Neuronal stem cell (in vitro differentiated cells): Measurements from ENCODE around the gene DUOXA1.

ENCODE experiments used
- DNase-seq: peaks from one replicate; pipeline ENCODE4 v3.0.0-alpha.2; 2013; ENCODE audit warnings: low spot score
- H2AFZ ChIP-seq: one replicate; pipeline ENCODE4 v1.6.1; 2013; ENCODE audit warnings: mild to moderate bottlenecking, low read length, inconsistent platforms
- H2AK5ac ChIP-seq: 2 replicates; pipeline ENCODE4 v1.6.1; 2013; ENCODE audit warnings: low read depth, mild to moderate bottlenecking, inconsistent platforms, low read length, moderate library complexity, mixed read lengths
- H2BK120ac ChIP-seq: 2 replicates; pipeline ENCODE4 v1.6.1; 2013; ENCODE audit warnings: low read depth, mild to moderate bottlenecking, inconsistent platforms, low read length, moderate library complexity, mixed read lengths
- H2BK12ac ChIP-seq: one replicate; pipeline ENCODE4 v1.6.1; 2013; ENCODE audit warnings: low read length, inconsistent platforms
- H2BK15ac ChIP-seq: 2 replicates; pipeline ENCODE4 v1.6.1; 2013; ENCODE audit warnings: mild to moderate bottlenecking, low read length, inconsistent platforms, mixed read lengths
- H2BK5ac ChIP-seq: one replicate; pipeline ENCODE4 v1.6.1; 2013; ENCODE audit warnings: inconsistent platforms, mild to moderate bottlenecking, low read length, moderate library complexity
- H3K14ac ChIP-seq: one replicate; pipeline ENCODE4 v1.6.1; 2013; ENCODE audit warnings: low read length, inconsistent platforms
- H3K18ac ChIP-seq: 2 replicates; pipeline ENCODE4 v1.6.1; 2013; ENCODE audit warnings: low read length, inconsistent platforms
- H3K23ac ChIP-seq: 2 replicates; pipeline ENCODE4 v1.6.1; 2013; ENCODE audit warnings: low read depth, mild to moderate bottlenecking, mixed read lengths, low read length, inconsistent platforms; ENCODE audit not compliant: poor library complexity
- H3K27ac ChIP-seq: replicated peaks from 3 replicates; pipeline ENCODE4 v1.5.1; 2013; ENCODE audit warnings: low read length, inconsistent platforms
- H3K27me3 ChIP-seq, 3 experiments: 2 replicates each; pipeline ENCODE4 v1.6.1; 2013; ENCODE audit warnings: low read length in 3 of 3, mild to moderate bottlenecking in 2 of 3, inconsistent platforms in 1 of 3, low read depth in 1 of 3, mixed read lengths in 1 of 3, moderate library complexity in 1 of 3; ENCODE audit not compliant: control insufficient read depth in 3 of 3, insufficient read depth in 3 of 3
- H3K36me3 ChIP-seq, 2 donors: replicated peaks in 1 of 2; 2 replicates each; pipeline ENCODE4 v1.6.1; 2013; ENCODE audit warnings: low read length in 2 of 2; ENCODE audit not compliant: control insufficient read depth in 2 of 2, insufficient read depth in 2 of 2
- H3K4ac ChIP-seq: 2 replicates; pipeline ENCODE4 v1.6.1; 2013; ENCODE audit warnings: inconsistent platforms, mild to moderate bottlenecking, low read length, moderate library complexity
- H3K4me1 ChIP-seq, 2 donors: 1 replicate in 1 of 2; 2 replicates in 1 of 2; pipeline ENCODE4 v1.6.1; 2013; ENCODE audit warnings: low read length in 2 of 2, low read depth in 1 of 2; ENCODE audit not compliant: control insufficient read depth in 2 of 2, insufficient read depth in 1 of 2
- H3K4me2 ChIP-seq: one replicate; pipeline ENCODE4 v1.6.1; 2013; ENCODE audit warnings: mild to moderate bottlenecking, low read length, inconsistent platforms; ENCODE audit not compliant: insufficient read depth, poor library complexity, severe bottlenecking
- H3K4me3 ChIP-seq, 2 donors: 2 replicates each; pipeline ENCODE4 v1.5.1; 2013; ENCODE audit warnings: low read length in 2 of 2, mild to moderate bottlenecking in 2 of 2, inconsistent platforms in 1 of 2, moderate library complexity in 1 of 2
- H3K79me1 ChIP-seq: one replicate; pipeline ENCODE4 v1.6.1; 2013; ENCODE audit warnings: low read depth, mild to moderate bottlenecking, inconsistent platforms, low read length, moderate library complexity
- H3K9ac ChIP-seq: one replicate; pipeline ENCODE4 v1.6.1; 2013; ENCODE audit warnings: mild to moderate bottlenecking, low read depth, low read length, inconsistent platforms; ENCODE audit not compliant: poor library complexity
- H3K9me3 ChIP-seq, 2 donors: replicated peaks in 1 of 2; 2 replicates each; pipeline versions ENCODE3 to v1.6.1; 2013; ENCODE audit warnings: low read length in 2 of 2, mild to moderate bottlenecking in 2 of 2, inconsistent platforms in 1 of 2, low read depth in 1 of 2, mixed read lengths in 1 of 2, moderate library complexity in 1 of 2; ENCODE audit not compliant: control insufficient read depth in 2 of 2, insufficient read depth in 1 of 2
- H4K8ac ChIP-seq: one replicate; pipeline ENCODE4 v1.6.1; 2013; ENCODE audit warnings: low read depth, mild to moderate bottlenecking, inconsistent platforms, low read length, moderate library complexity
- H4K91ac ChIP-seq: one replicate; pipeline ENCODE4 v1.6.1; 2013; ENCODE audit warnings: low read length, low read depth, mild to moderate bottlenecking, inconsistent platforms; ENCODE audit not compliant: poor library complexity
- WGBS, 2 donors: extraction: QIAGEN DNeasy Blood & Tissue Kit; methylation state at CpG; one replicate each; pipeline ENCODE4 v1.1.7; 2013; ENCODE audit warnings: missing lambda C conversion rate in 2 of 2, mixed read lengths in 1 of 2; ENCODE audit not compliant: insufficient read length in 2 of 2, insufficient replicate concordance in 1 of 2; ENCODE audit errors: extremely low coverage in 2 of 2; 5-methylcytosine and 5-hydroxymethylcytosine counted together

DUOXA1 gene

GRCh38 chr15:45163508-45163856, 33.8 kb upstream of the DUOXA1 start:
- Histone ChIP-seq H2BK5ac (no peak overlapping the region), H3K23ac (peak overlapping the region; percentile 16), H3K9me3 (no peaks in the 10 kb centered on the region), H3K4me1 (peaks cover 3 to 13% of the 10 kb centered on the region in 2 donors), H2BK15ac (no peak overlapping the region), H3K79me1 (peaks cover 1% of the 10 kb centered on the region), H4K91ac (no peak overlapping the region), H3K14ac (no peak overlapping the region), H2BK120ac (no peak overlapping the region), H3K27me3 (no peaks in the 10 kb centered on the region), H2AK5ac (peak overlapping the region; percentile 27), H2BK12ac (peak overlapping the region; percentile 43), H3K18ac (peak overlapping the region; percentile 33), H3K4me3 (no peak overlapping the region), H3K9ac (peak overlapping the region; percentile 61), H3K4me2 (no peak overlapping the region), H3K27ac (no peak overlapping the region), H2AFZ (no peak overlapping the region), H4K8ac (no peak overlapping the region), H3K4ac (no peak overlapping the region), H3K36me3 (peaks cover 0 to 9% of the 10 kb centered on the region in 2 donors)
- DNase-seq, result no peak
- no CpG with 5 or more reads among the region's 9 CpGs for WGBS, 2 donors

- H3K27me3 ChIP-seq, result no peaks in the 10 kb centered on the region
- peaks cover 1% of the 10 kb centered on the region for H3K79me1 ChIP-seq
- H3K9ac ChIP-seq, result peak overlapping the region; percentile 61
- H3K14ac ChIP-seq, result no peak overlapping the region
- no peak overlapping the region for H2BK15ac ChIP-seq
- no peak overlapping the region for H3K4ac ChIP-seq
- no peak overlapping the region for H3K18ac ChIP-seq
- WGBS, 2 donors, result no CpG with 5 or more reads among the region's 7 CpGs
- no peak overlapping the region for H4K8ac ChIP-seq
- peaks cover 0 to 3% of the 10 kb centered on the region in 2 donors for H3K36me3 ChIP-seq
- H3K4me1 ChIP-seq, result peaks cover 5 to 14% of the 10 kb centered on the region in 2 donors
- peak overlapping the region; percentile 27 for H2AK5ac ChIP-seq
- H3K27ac ChIP-seq, result no peak overlapping the region
- no peak overlapping the region for H4K91ac ChIP-seq
- peak overlapping the region; percentile 8 for H2BK5ac ChIP-seq
- no peak overlapping the region for H3K4me3 ChIP-seq
- H3K9me3 ChIP-seq, result no peaks in the 10 kb centered on the region
- H2BK12ac ChIP-seq, result peak overlapping the region; percentile 43
- no peak overlapping the region for H2AFZ ChIP-seq
- no peak overlapping the region for H3K4me2 ChIP-seq
- H3K23ac ChIP-seq, result peak overlapping the region; percentile 18
- H2BK120ac ChIP-seq, result no peak overlapping the region
- DNase-seq, result peak; percentile 68
Observed at GRCh38 chr15:45162771-45163507, 33.3 kb upstream of the DUOXA1 start.

DNA sequence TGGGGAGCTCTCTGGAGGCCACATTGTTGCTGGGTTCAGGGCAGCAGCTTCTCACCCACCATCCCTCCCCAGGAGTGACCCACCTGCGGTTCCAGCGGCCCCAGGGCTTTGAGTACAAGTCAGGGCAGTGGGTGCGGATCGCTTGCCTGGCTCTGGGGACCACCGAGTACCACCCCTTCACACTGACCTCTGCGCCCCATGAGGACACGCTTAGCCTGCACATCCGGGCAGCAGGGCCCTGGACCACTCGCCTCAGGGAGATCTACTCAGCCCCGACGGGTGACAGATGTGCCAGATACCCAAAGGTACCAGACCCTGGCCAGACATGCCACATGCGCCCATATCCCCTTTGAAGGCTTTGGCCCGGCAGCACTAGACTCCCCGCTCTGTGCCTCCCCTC, 32.0 kb upstream of the DUOXA1 start:
- no peak overlapping the region for H3K23ac ChIP-seq
- H3K14ac ChIP-seq, result no peak overlapping the region
- no peaks in the 10 kb centered on the region for H3K9me3 ChIP-seq
- H3K9ac ChIP-seq, result no peak overlapping the region
- no peak overlapping the region for H3K4me2 ChIP-seq
- no peak overlapping the region for H2BK120ac ChIP-seq
- H2AFZ ChIP-seq, result no peak overlapping the region
- H3K4me1 ChIP-seq, result peaks cover 12 to 15% of the 10 kb centered on the region in 2 donors
- no CpG with 5 or more reads among the region's 14 CpGs for WGBS, 2 donors
- no peak overlapping the region for H2AK5ac ChIP-seq
- H2BK5ac ChIP-seq, result no peak overlapping the region
- no peak overlapping the region for H2BK12ac ChIP-seq
- no peak overlapping the region for H3K4me3 ChIP-seq
- H4K91ac ChIP-seq, result no peak overlapping the region
- no peak overlapping the region for H2BK15ac ChIP-seq
- no peak overlapping the region for H3K18ac ChIP-seq
- no peaks in the 10 kb centered on the region for H3K27me3 ChIP-seq
- no peak overlapping the region for H3K4ac ChIP-seq
- peaks cover 1% of the 10 kb centered on the region for H3K79me1 ChIP-seq
- no peak overlapping the region for H3K27ac ChIP-seq
- H3K36me3 ChIP-seq, result no peaks in the 10 kb centered on the region
- no peak for DNase-seq
- H4K8ac ChIP-seq, result no peak overlapping the region

DNA sequence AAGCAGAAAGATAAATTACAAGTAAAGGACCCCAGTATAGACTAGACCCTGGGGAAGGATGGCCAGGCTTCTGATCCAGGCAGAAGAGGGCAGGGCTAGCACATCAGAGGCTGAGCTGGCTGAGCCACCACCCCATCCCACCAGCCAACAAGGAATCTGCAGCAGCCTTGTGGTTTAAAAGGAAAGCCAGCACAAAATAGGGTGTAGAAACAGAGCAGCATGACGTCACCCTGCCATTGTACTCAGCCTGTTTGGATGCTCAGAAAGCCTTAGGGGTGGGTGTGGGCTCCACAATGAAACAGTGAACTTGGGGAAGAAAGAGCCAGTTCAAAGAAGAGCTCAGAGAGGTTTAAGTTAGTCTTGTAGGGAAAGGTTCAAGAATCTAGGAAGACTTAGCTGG, 28.3 kb upstream of the DUOXA1 start:
- no peak overlapping the region for H4K91ac ChIP-seq
- no peak overlapping the region for H3K9ac ChIP-seq
- H2AFZ ChIP-seq, result peak overlapping the region; percentile 17
- H3K23ac ChIP-seq, result no peak overlapping the region
- H3K18ac ChIP-seq, result no peak overlapping the region
- no peaks in the 10 kb centered on the region for H3K27me3 ChIP-seq
- H2BK5ac ChIP-seq, result no peak overlapping the region
- H3K4ac ChIP-seq, result no peak overlapping the region
- peak; percentile 45 for DNase-seq
- no peaks in the 10 kb centered on the region for H3K9me3 ChIP-seq
- no peak overlapping the region for H3K4me2 ChIP-seq
- H2BK120ac ChIP-seq, result no peak overlapping the region
- no CpG with 5 or more reads among the region's 1 CpG for WGBS, 2 donors
- H3K4me1 ChIP-seq, result peaks cover 6 to 13% of the 10 kb centered on the region in 2 donors
- no peak overlapping the region for H3K27ac ChIP-seq
- no peaks in the 10 kb centered on the region for H3K36me3 ChIP-seq
- no peak overlapping the region for H2AK5ac ChIP-seq
- peaks cover 3% of the 10 kb centered on the region for H3K79me1 ChIP-seq
- H3K14ac ChIP-seq, result no peak overlapping the region
- no peak overlapping the region for H2BK12ac ChIP-seq
- no peak overlapping the region for H2BK15ac ChIP-seq
- H3K4me3 ChIP-seq, result no peak overlapping the region
- H4K8ac ChIP-seq, result no peak overlapping the region
